Right cardiac atrium (tissue), 5 donors: ENCODE data around the gene TBC1D10A. TPM values are rescaled to one million over a fixed set of nuclear protein-coding genes. Genes with fewer than 3 reads are reported as not detected.

Experiments used
- ATAC-seq, 2 donors: fragments of 200-7000 bp; cut with Tn5 transposase; one replicate each; pipeline versions ENCODE4 v1.8.0 to v1.9.1; 2020; ENCODE audit warnings: moderate library complexity in 2 of 2, mild to moderate bottlenecking in 1 of 2
- DNase-seq, 3 donors: peaks; one replicate each; pipeline ENCODE4 v3.0.0-alpha.2; 2020
- H3K27ac ChIP-seq: one replicate; pipeline ENCODE4 v1.5.1; 2013; ENCODE audit warnings: mild to moderate bottlenecking, low read length, control low read depth, moderate library complexity
- H3K27me3 ChIP-seq: one replicate; pipeline ENCODE4 v1.6.1; 2013; ENCODE audit not compliant: control insufficient read depth, insufficient read depth
- H3K4me1 ChIP-seq: one replicate; pipeline ENCODE4 v1.6.1; 2013; ENCODE audit warnings: low read length; ENCODE audit not compliant: control insufficient read depth, insufficient read depth
- H3K4me3 ChIP-seq: one replicate; pipeline ENCODE4 v1.5.1; 2013; ENCODE audit warnings: low read length, control low read depth
- H3K9me3 ChIP-seq: one replicate; pipeline ENCODE4 v1.6.1; 2013; ENCODE audit warnings: low read length; ENCODE audit not compliant: control insufficient read depth
- WGBS: extraction: QIAGEN DNeasy Blood & Tissue Kit; methylation state at CpG from one replicate; pipeline ENCODE4 v1.1.7; 2013; 5-methylcytosine and 5-hydroxymethylcytosine counted together
- intact Hi-C, 4 donors: fragments of 100-400 bp; cut with DNase I; formaldehyde crosslinking; loops; one replicate each; pipeline versions ENCODE4 v1.11.0 to v1.14.0; 2022 to 2023
- polyA plus RNA-seq: library from polyadenylated mRNA; stranded (reverse); fragments of 200-250 nt; gene quantifications from one replicate; pipeline ENCODE4 v1.2.3, GENCODE V29; 2013
- total RNA-seq, 4 donors: library from RNA; stranded (reverse); fragmentation: NEBNext Ultra II Directional; extraction: Animal tissue kit (Norgen Biotek cat#: 25700); gene quantifications; one replicate each; pipeline ENCODE4 v1.2.1, GENCODE V29; 2021
- donor health status: healthy with polysubstance abuse.
- donor health status: DM: no; HTN: yes; CAD: no.
- donor health status: DM: no; HTN: no; CAD: no.
- donor health status: DM: no; HTN: yes; CAD: no; lungs with severe emphysema.
- donor health status: DM: yes; HTN: yes; CAD: no.

TBC1D10A gene
- total and polyA plus RNA-seq, 5 donors, result 5.4 to 9.1 (median 7.9) TPM

DNA sequence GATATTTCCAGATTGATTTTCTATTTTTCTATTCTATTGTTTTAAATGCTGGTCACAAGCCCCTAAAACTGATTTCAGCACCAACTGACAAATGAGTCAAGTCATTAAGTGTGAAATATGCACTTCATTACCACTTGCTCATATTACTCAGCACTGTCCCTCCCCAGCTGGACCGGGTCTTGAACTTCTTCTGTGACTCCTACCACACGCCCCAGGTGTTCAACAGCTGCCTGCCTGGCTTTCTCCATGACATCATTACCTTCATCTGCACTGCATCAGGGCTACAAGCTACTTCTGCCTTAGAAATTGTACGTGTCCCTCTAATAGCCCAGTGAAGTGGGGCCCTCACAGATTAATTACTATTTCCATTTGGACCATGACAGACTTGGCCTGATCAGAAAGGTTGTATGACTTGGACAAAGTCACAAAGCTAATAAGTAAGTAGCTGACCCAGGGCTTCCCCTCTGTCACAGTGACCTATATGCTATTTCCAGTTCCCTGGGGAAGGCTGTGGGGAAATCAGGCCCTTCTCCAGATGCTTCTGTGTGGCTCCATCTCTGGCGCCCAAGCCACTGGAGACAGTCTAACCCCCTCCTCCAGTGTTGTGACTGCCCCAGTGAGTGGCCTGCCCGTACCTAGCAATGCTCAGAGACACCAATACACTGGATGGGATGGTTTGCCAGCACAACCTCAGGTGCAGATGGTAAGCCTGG, 18.1 kb downstream of the TBC1D10A start:
- H3K27ac ChIP-seq, result peak overlapping the region; percentile 26
- peaks cover 61% of the 10 kb centered on the region for H3K4me1 ChIP-seq
- 70% methylated on average over 5 of the region's 5 CpGs for WGBS
- DNase-seq (peak in 1 of 3 donors; percentile 32), ATAC-seq (no peak)
- H3K27me3 ChIP-seq, result no peaks in the 10 kb centered on the region
- intact Hi-C loops, result no loop called here
- H3K4me3 ChIP-seq, result no peak overlapping the region
- H3K9me3 ChIP-seq, result no peaks in the 10 kb centered on the region

GRCh38 chr22:30308093-30308492, 18.6 kb downstream of the TBC1D10A start:
- Histone ChIP-seq H3K27ac (no peak overlapping the region), H3K4me1 (peaks cover 64% of the 10 kb centered on the region), H3K27me3 (no peaks in the 10 kb centered on the region), H3K9me3 (no peaks in the 10 kb centered on the region), H3K4me3 (no peak overlapping the region)
- no peak for ATAC-seq
- DNase-seq, result peak in 1 of 3 donors; percentile 10
- 82% methylated on average over 2 of the region's 2 CpGs for WGBS
- intact Hi-C loops, result no loop called here

DNA sequence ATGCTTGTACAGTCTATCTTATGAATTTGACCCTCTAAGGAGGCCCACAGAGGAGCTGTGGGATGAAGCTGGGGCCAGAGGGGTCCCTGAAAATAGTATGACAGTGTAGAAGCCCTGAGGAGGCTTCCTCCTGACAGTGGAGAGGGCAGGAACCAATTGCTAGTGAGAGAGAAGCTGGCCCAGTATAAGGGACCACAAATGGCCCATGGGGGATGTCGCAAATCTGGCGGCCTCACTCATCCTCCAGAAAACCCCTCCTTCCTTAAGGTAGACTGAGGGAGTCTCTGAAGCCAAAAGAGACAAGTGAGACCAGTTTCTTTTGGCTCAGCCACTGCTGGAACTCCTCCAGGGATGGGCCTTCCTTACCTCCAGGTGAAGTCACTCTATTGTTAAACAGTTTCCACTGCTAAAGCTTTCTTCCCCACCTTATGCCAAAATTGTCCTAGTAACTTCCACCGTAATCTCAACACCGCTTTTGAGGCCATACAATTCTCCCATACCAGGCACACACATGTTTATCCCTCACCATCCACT, 19.6 kb downstream of the TBC1D10A start:
- peak in 2 of 3 donors; percentile 4 to 18 for DNase-seq
- 59% methylated on average over 4 of the region's 4 CpGs for WGBS

GRCh38 chr22:30306627-30307011, 20.1 kb downstream of the TBC1D10A start:
- no peaks in the 10 kb centered on the region for H3K9me3 ChIP-seq
- DNase-seq (no peak), ATAC-seq (no peak)
- no peak overlapping the region for H3K4me3 ChIP-seq
- no peak overlapping the region for H3K27ac ChIP-seq
- intact Hi-C loops, result no loop called here
- 86% methylated on average over 1 of the region's 1 CpG for WGBS
- peaks cover 59% of the 10 kb centered on the region for H3K4me1 ChIP-seq
- H3K27me3 ChIP-seq, result no peaks in the 10 kb centered on the region

More for the DNA sequence above, 19.6 kb downstream of the TBC1D10A start:
- ATAC-seq, result no peak
- intact Hi-C loops, result no loop called here
- Histone ChIP-seq H3K9me3 (no peaks in the 10 kb centered on the region), H3K27me3 (no peaks in the 10 kb centered on the region), H3K4me3 (no peak overlapping the region), H3K4me1 (peaks cover 59% of the 10 kb centered on the region), H3K27ac (peak overlapping the region; percentile 49)

- Histone ChIP-seq H3K4me1 (peaks cover 59% of the 10 kb centered on the region), H3K27ac (peak overlapping the region; percentile 77), H3K4me3 (no peak overlapping the region), H3K9me3 (no peaks in the 10 kb centered on the region), H3K27me3 (no peaks in the 10 kb centered on the region)
- no peak for ATAC-seq
- intact Hi-C loops, result no loop called here
- DNase-seq, result no peak
- WGBS, result 50% methylated on average over 3 of the region's 3 CpGs
Observed at GRCh38 chr22:30305906-30306626, 20.7 kb downstream of the TBC1D10A start.

DNA sequence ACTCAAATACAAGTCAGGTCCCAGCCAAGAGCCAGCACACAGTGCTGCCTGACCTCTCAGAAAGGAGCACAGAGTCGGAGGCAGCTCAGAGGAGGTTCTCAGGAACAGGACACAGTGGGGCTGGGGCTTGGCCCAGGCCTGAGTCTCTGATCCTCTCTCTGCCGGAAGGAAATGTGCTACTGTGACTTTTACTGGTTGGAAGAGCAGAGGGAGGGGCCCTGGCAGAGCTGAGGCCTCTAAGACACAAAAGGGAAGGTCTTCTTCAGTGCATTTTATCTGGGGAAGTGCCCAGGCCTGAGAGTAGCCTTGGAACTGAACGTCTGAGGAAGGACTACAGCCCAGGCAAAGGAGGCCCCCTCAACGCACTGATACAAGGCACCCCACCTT, 21.2 kb downstream of the TBC1D10A start:
- Histone ChIP-seq H3K9me3 (no peaks in the 10 kb centered on the region), H3K27me3 (no peaks in the 10 kb centered on the region), H3K4me1 (peaks cover 55% of the 10 kb centered on the region), H3K27ac (peak overlapping the region; percentile 77), H3K4me3 (no peak overlapping the region)
- 23% methylated on average over 4 of the region's 4 CpGs for WGBS
- ATAC-seq, result peak; percentile 87 to 88
- intact Hi-C loops, result no loop called here
- peak; percentile 79 to 92 (median 86) for DNase-seq

DNA sequence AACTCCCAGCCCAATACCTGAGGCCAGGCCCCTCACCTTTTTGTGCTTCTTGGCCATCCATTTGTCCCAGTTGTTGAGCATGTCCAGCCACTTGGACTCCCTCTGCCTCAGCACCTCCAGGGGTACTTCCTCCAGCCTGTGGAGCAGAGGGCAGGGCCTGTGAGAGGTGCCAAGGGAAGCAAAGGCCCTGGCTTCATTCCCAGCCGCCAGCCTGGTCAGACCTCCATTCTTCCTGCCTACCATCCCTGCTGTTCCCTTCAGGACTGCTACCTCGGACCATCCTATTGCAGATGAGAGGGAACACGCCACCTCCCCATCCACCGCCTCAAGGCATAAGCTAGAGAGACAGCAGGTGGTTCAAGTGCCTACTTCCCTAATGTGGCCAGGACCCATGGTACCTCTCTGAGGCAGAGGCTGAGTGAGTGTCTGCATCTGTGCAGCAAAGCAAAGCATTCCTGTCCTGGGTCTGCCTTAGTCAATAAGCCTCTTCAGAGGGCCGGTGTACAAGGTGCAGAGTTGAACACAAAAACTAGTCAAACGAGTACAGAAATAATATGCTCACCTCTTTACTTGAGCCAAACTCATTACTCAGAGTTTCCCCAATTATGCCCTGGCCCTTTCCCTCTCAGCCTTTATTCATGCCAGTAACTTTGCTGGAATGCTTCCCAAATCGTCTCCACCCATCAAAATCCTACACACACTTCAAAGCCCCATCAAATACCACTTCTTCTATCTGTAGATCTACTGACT, 22.1 kb downstream of the TBC1D10A start:
- Histone ChIP-seq H3K4me1 (peaks cover 47% of the 10 kb centered on the region), H3K9me3 (no peaks in the 10 kb centered on the region), H3K27ac (peak overlapping the region; percentile 77), H3K4me3 (no peak overlapping the region), H3K27me3 (no peaks in the 10 kb centered on the region)
- DNase-seq (peak in 2 of 3 donors; percentile 70 to 72), ATAC-seq (peak; percentile 4 to 45)
- intact Hi-C loops, result no loop called here
- 67% methylated on average over 7 of the region's 7 CpGs for WGBS

DNA sequence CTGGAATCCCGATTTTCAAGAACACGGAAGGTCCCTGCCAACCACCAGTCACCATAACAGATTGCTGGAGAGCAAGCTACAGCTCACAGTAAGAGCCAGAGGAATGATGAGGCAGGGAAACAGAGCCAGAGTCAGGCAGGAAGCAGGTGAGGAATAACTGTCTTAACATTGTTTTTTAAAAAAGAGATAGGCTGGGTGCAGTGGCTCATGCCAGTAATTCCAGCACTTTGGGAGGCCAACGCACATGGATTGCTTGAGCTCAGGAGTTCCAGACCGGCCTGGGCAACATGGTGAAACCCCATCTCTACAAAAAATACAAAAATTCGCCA, 24.0 kb downstream of the TBC1D10A start:
- intact Hi-C loops, result no loop called here
- no peak for ATAC-seq
- WGBS, result 73% methylated on average over 5 of the region's 5 CpGs

GRCh38 chr22:30301995-30302809, 24.5 kb downstream of the TBC1D10A start:
- H3K27ac ChIP-seq, result peak overlapping the region; percentile 92
- intact Hi-C loops, result no loop called here
- 50% methylated on average over 9 of the region's 9 CpGs for WGBS

More for the DNA sequence above, 24.0 kb downstream of the TBC1D10A start:
- peaks cover 40% of the 10 kb centered on the region for H3K4me1 ChIP-seq
- no peak overlapping the region for H3K4me3 ChIP-seq
- H3K27ac ChIP-seq, result peak overlapping the region; percentile 92
- H3K27me3 ChIP-seq, result no peaks in the 10 kb centered on the region
- DNase-seq, result peak in 1 of 3 donors; percentile 19
- H3K9me3 ChIP-seq, result no peaks in the 10 kb centered on the region

GRCh38 chr22:30299322-30299721, 27.4 kb downstream of the TBC1D10A start:
- intact Hi-C loops, result no loop called here
- DNase-seq, result peak in 2 of 3 donors; percentile 4 to 25
- peaks cover 19% of the 10 kb centered on the region for H3K4me1 ChIP-seq
- no peak overlapping the region for H3K27ac ChIP-seq
- no peaks in the 10 kb centered on the region for H3K9me3 ChIP-seq
- no peak overlapping the region for H3K4me3 ChIP-seq
- WGBS, result 95% methylated on average over 13 of the region's 13 CpGs
- H3K27me3 ChIP-seq, result no peaks in the 10 kb centered on the region
- ATAC-seq, result no peak

More at GRCh38 chr22:30301995-30302809, 24.5 kb downstream of the TBC1D10A start:
- peaks cover 39% of the 10 kb centered on the region for H3K4me1 ChIP-seq
- H3K4me3 ChIP-seq, result no peak overlapping the region
- peak; percentile 44 to 68 for ATAC-seq
- no peaks in the 10 kb centered on the region for H3K27me3 ChIP-seq
- H3K9me3 ChIP-seq, result no peaks in the 10 kb centered on the region
- DNase-seq, result peak; percentile 45 to 75 (median 56)
